ENCODE results near the gene RARB. TPM values are rescaled to one million over a fixed set of nuclear protein-coding genes. Genes with fewer than 3 reads are reported as not detected.

Gene RARB
- polyA plus RNA-seq, 1 donor (not counting 4 experiments of a cell fraction or from before 2014, with no cell fraction given), result 0.03 TPM

GRCh38 chr3:25573386-25574171, 145.5 kb downstream of the RARB start:
- FAIRE-seq, result no peak
- Histone ChIP-seq H3K27me3 (ENCODE audit: control insufficient read depth, extremely low read depth, insufficient read depth, low read length) (no peaks in the 10 kb centered on the region), H3K36me3 (ENCODE audit: control insufficient read depth in 2 of 2, extremely low read depth in 1 of 2, insufficient read depth in 2 of 2, low read length in 2 of 2) (no peaks in the 10 kb centered on the region), H3K4me2 (ENCODE audit: control insufficient read depth, extremely low read depth, insufficient read depth, low read depth, low read length) (no peak overlapping the region), H3K4me1 (ENCODE audit: control insufficient read depth, extremely low read depth, insufficient read depth, low read length) (no peaks in the 10 kb centered on the region), H2AFZ (ENCODE audit: control insufficient read depth, low read length) (no peak overlapping the region), H3K9ac (ENCODE audit: control insufficient read depth, extremely low read depth, insufficient read depth, low read length) (no peak overlapping the region), H3K9me1 (ENCODE audit: control insufficient read depth, extremely low read depth, insufficient read depth, low read length) (no peaks in the 10 kb centered on the region), H3K79me2 (ENCODE audit: control insufficient read depth, insufficient read depth, low read length) (no peaks in the 10 kb centered on the region), H3K27ac (ENCODE audit: control insufficient read depth, insufficient read depth, low read length) (no peak overlapping the region), H3K9me3 (ENCODE audit: control insufficient read depth, low read depth, low read length) (no peaks in the 10 kb centered on the region), H4K20me1 (ENCODE audit: control insufficient read depth, extremely low read depth, insufficient read depth, low read length) (no peaks in the 10 kb centered on the region), H3K4me3 (ENCODE audit: control insufficient read depth in 2 of 3, extremely low read depth in 1 of 3, insufficient read depth in 2 of 3, low read depth in 1 of 3, low read length in 3 of 3) (no peak overlapping the region)
- no peak for TF ChIP-seq EZH2 (IDR thresholded peaks at IDR 0.05; ENCODE audit: low read length)
- TF ChIP-seq, protein P1, sequence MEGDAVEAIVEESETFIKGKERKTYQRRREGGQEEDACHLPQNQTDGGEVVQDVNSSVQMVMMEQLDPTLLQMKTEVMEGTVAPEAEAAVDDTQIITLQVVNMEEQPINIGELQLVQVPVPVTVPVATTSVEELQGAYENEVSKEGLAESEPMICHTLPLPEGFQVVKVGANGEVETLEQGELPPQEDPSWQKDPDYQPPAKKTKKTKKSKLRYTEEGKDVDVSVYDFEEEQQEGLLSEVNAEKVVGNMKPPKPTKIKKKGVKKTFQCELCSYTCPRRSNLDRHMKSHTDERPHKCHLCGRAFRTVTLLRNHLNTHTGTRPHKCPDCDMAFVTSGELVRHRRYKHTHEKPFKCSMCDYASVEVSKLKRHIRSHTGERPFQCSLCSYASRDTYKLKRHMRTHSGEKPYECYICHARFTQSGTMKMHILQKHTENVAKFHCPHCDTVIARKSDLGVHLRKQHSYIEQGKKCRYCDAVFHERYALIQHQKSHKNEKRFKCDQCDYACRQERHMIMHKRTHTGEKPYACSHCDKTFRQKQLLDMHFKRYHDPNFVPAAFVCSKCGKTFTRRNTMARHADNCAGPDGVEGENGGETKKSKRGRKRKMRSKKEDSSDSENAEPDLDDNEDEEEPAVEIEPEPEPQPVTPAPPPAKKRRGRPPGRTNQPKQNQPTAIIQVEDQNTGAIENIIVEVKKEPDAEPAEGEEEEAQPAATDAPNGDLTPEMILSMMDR (optimal IDR thresholded peaks at IDR 0.05 in 1 of 3, IDR thresholded peaks at IDR 0.05 in 1 of 3, conservative IDR thresholded peaks at IDR 0.05 in 1 of 3; ENCODE audit: extremely low read depth in 1 of 3, insufficient read depth in 2 of 3, low read length in 3 of 3), result no peak
- DNase-seq (ENCODE audit: low read depth, low spot score), result no peak
- dilution Hi-C loops (cut with MboI; ENCODE audit: extremely low pct_ligation_motif_present, low sequenced_read_pairs), result no loop called here

DNA sequence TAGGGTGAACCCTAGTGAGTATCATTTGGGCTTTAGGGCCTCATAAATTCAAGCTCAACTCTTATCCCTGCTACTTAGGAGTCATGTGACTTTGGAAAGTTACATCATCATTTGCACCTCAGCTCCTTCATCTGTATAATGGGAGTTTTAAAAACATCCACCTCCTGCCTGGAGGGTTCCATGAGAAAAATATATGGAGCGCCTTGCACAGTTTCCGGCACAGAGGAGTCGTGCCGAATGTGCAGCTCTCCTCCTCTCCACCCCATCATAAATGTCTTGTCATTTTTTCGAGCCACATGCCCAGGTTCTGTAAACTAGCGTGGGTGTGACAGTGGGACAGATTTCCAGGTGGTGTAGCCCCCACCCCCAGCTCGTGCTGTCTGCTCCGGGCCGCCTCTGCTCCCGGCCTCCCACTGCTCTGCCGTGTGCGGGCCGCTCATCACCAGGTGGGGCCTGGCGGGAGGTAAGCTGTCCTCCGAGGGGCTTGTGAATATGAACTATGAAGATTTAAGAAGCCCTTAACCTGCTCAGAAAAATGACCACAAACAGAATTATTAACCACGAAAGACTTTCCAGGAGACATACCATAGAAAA, 146.2 kb downstream of the RARB start:
- Histone ChIP-seq H3K79me2 (ENCODE audit: control insufficient read depth, insufficient read depth, low read length) (no peaks in the 10 kb centered on the region), H3K27me3 (ENCODE audit: control insufficient read depth, extremely low read depth, insufficient read depth, low read length) (no peaks in the 10 kb centered on the region), H3K27ac (ENCODE audit: control insufficient read depth, insufficient read depth, low read length) (no peak overlapping the region), H3K4me3 (ENCODE audit: control insufficient read depth in 2 of 3, extremely low read depth in 1 of 3, insufficient read depth in 2 of 3, low read depth in 1 of 3, low read length in 3 of 3) (no peak overlapping the region), H3K9me3 (ENCODE audit: control insufficient read depth, low read depth, low read length) (no peaks in the 10 kb centered on the region), H3K9me1 (ENCODE audit: control insufficient read depth, extremely low read depth, insufficient read depth, low read length) (no peaks in the 10 kb centered on the region), H2AFZ (ENCODE audit: control insufficient read depth, low read length) (no peak overlapping the region), H3K4me1 (ENCODE audit: control insufficient read depth, extremely low read depth, insufficient read depth, low read length) (no peaks in the 10 kb centered on the region), H3K36me3 (ENCODE audit: control insufficient read depth in 2 of 2, extremely low read depth in 1 of 2, insufficient read depth in 2 of 2, low read length in 2 of 2) (no peaks in the 10 kb centered on the region), H3K4me2 (ENCODE audit: control insufficient read depth, extremely low read depth, insufficient read depth, low read depth, low read length) (no peak overlapping the region), H3K9ac (ENCODE audit: control insufficient read depth, extremely low read depth, insufficient read depth, low read length) (no peak overlapping the region), H4K20me1 (ENCODE audit: control insufficient read depth, extremely low read depth, insufficient read depth, low read length) (no peaks in the 10 kb centered on the region)
- FAIRE-seq, result no peak
- TF ChIP-seq, protein P1 (optimal IDR thresholded peaks at IDR 0.05 in 1 of 3, IDR thresholded peaks at IDR 0.05 in 1 of 3, conservative IDR thresholded peaks at IDR 0.05 in 1 of 3; ENCODE audit: extremely low read depth in 1 of 3, insufficient read depth in 2 of 3, low read length in 3 of 3), result no peak
- TF ChIP-seq EZH2 (IDR thresholded peaks at IDR 0.05; ENCODE audit: low read length), result no peak
- DNase-seq (ENCODE audit: low read depth, low spot score), result no peak
- dilution Hi-C loops (cut with MboI; ENCODE audit: extremely low pct_ligation_motif_present, low sequenced_read_pairs), result no loop called here
